GM18520 (cell line): ENCODE results near the gene CAMTA1.

Source experiments
- ATAC-seq: cut with Tn5 transposase; IDR thresholded peaks from one replicate; pipeline ENCODE4 v1.9.1; 2021; ENCODE audit not compliant: unreplicated experiment

Gene CAMTA1

GRCh38 chr1:7293702-7294629, 508.7 kb downstream of the CAMTA1 start:
- ATAC-seq: no peak

GRCh38 chr1:7294636-7295035, 509.4 kb downstream of the CAMTA1 start:
- no peak for ATAC-seq

- ATAC-seq: no peak
These were observed 510.7 kb downstream of the CAMTA1 start for GRCh38 chr1:7295946-7296345.

- ATAC-seq: no peak
These were observed 511.7 kb downstream of the CAMTA1 start for GRCh38 chr1:7296968-7297367.

GRCh38 chr1:7298145-7298544, 512.9 kb downstream of the CAMTA1 start:
- no peak for ATAC-seq

GRCh38 chr1:7298749-7299151, 513.5 kb downstream of the CAMTA1 start:
- no peak for ATAC-seq

GRCh38 chr1:7299329-7299799, 514.1 kb downstream of the CAMTA1 start:
- ATAC-seq: no peak

GRCh38 chr1:7299994-7300393, 514.7 kb downstream of the CAMTA1 start:
- ATAC-seq: no peak

GRCh38 chr1:7300893-7301663, 515.8 kb downstream of the CAMTA1 start:
- no peak for ATAC-seq

GRCh38 chr1:7301664-7301981, 516.4 kb downstream of the CAMTA1 start:
- no peak for ATAC-seq

- ATAC-seq: no peak
These were observed 516.9 kb downstream of the CAMTA1 start for GRCh38 chr1:7302126-7302525.

GRCh38 chr1:7302873-7303272, 517.6 kb downstream of the CAMTA1 start:
- ATAC-seq: no peak

- ATAC-seq: no peak
These were observed 518.5 kb downstream of the CAMTA1 start for GRCh38 chr1:7303554-7304317.

GRCh38 chr1:7313081-7313546, 527.9 kb downstream of the CAMTA1 start:
- ATAC-seq: no peak

GRCh38 chr1:7313826-7314225, 528.6 kb downstream of the CAMTA1 start:
- ATAC-seq: no peak

- ATAC-seq: no peak
These were observed 530.1 kb downstream of the CAMTA1 start for GRCh38 chr1:7315316-7315715.

- no peak for ATAC-seq
These were observed 530.7 kb downstream of the CAMTA1 start for GRCh38 chr1:7315946-7316345.

GRCh38 chr1:7317888-7318287, 532.6 kb downstream of the CAMTA1 start:
- no peak for ATAC-seq

- no peak for ATAC-seq
These were observed 533.9 kb downstream of the CAMTA1 start for GRCh38 chr1:7319196-7319595.

- ATAC-seq: no peak
These were observed 535.4 kb downstream of the CAMTA1 start for GRCh38 chr1:7320661-7321060.

- no peak for ATAC-seq
These were observed 537.1 kb downstream of the CAMTA1 start for GRCh38 chr1:7322283-7322785.
